ENCODE data around the gene DCP1B. TPM values are rescaled to one million over a fixed set of nuclear protein-coding genes. Genes with fewer than 3 reads are reported as not detected.
A peak's percentile ranks its signal among the peaks of the same experiment; 100 is the strongest.

The DCP1B gene
- total and polyA plus RNA-seq, 2 donors (not counting 1 experiment from before 2014, with no cell fraction given), result 12.3 to 18.0 TPM

DNA sequence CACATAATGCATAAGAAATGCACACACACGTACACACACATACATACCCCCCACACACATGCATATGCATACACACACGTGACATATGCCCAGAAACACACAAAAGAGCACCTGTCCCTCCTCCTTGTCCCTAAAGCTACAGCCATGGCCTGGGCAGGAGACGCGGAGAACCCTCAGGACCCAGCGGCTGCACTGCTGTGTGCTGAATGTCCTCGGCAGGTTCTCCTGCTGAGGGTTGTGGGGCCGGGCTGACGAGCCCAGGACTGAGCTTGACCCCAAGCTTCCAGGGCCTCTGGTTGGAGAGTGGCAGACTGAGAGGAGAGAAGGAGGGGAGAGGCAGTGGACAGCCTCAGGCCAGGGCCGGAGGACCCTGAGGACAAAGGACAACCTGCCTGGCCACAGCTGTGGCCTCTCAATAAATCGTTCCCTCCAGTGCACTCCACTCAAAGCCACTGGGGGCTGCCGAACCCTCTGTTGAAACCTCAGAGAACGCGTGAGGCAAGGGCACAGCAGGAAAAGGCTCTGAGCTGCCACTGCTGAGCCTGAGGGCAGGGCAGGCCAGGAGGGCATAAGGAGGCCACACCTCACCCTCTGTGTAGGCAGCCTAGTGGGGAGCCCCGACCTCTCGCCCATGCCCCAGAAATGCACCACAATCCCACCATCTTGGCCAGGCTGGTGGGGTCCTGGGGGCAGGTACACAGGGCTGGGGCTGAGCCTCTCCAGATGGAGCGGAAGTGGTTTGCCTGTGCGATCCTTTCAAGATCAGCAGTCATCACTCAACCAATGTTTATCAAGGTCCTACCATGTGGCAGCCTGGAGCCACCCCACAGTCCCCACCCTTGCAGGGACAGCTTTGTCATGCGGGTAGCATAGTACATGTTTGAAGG is 88.9 kb downstream of the DCP1B start:
- H3K9me3 ChIP-seq (ENCODE audit: control extremely low read depth in 1 of 3, control insufficient read depth in 2 of 3, insufficient read depth in 1 of 3, low read length in 2 of 3), result peaks cover 0 to 4% (median 0%) of the 10 kb centered on the region in 3 donors

More for the DNA sequence above, 88.9 kb downstream of the DCP1B start:
- Mint-ChIP-seq H3K27me3 (peaks cover 22% of the 10 kb centered on the region), H3K4me1 (peaks cover 25% of the 10 kb centered on the region), H3K27ac (peak overlapping the region; percentile 22), H3K9me3 (ENCODE audit: insufficient read depth) (no peaks in the 10 kb centered on the region), H3K4me3 (peak overlapping the region; percentile 38)
- no peak for ATAC-seq (ENCODE audit: low read depth)
- no peak overlapping the region for H3K27ac ChIP-seq (ENCODE audit: low read length in 2 of 2)
- CTCF ChIA-PET, result interaction anchor here (1.5 to 2.2 kb wide), 2 partner anchors 9 to 25 kb away, joined by 3 to 6 read pairs; no protein-coding TSS in a partner anchor
- POLR2A ChIA-PET, result interaction anchor here (0.5 kb wide), 1 partner anchor 1621 kb away, joined by 5 read pairs; no protein-coding TSS in a partner anchor
- no peaks in the 10 kb centered on the region for H3K36me3 ChIP-seq (replicated peaks in 1 of 2; ENCODE audit: control extremely low read depth in 1 of 2, control insufficient read depth in 1 of 2, extremely low read depth in 1 of 2, insufficient read depth in 2 of 2, low read length in 1 of 2)
- peak; percentile 9 for DNase-seq
- 82% methylated on average over 15 of the region's 18 CpGs for WGBS (ENCODE audit: insufficient coverage)
- H3K4me1 ChIP-seq (ENCODE audit: control insufficient read depth in 2 of 2, insufficient read depth in 2 of 2, low read length in 2 of 2), result peaks cover 26 to 28% of the 10 kb centered on the region in 2 donors
- no peaks in the 10 kb centered on the region for H4K20me1 ChIP-seq (ENCODE audit: control insufficient read depth, insufficient read depth, low read length, poor library complexity, severe bottlenecking)
- H3K9ac ChIP-seq (ENCODE audit: low read length), result no peak overlapping the region
- no peak for TF ChIP-seq EZH2 (IDR thresholded peaks at IDR 0.05; ENCODE audit: borderline replicate concordance, insufficient read depth, low read depth, low read length, poor library complexity, severe bottlenecking)
- TF ChIP-seq, protein P1, sequence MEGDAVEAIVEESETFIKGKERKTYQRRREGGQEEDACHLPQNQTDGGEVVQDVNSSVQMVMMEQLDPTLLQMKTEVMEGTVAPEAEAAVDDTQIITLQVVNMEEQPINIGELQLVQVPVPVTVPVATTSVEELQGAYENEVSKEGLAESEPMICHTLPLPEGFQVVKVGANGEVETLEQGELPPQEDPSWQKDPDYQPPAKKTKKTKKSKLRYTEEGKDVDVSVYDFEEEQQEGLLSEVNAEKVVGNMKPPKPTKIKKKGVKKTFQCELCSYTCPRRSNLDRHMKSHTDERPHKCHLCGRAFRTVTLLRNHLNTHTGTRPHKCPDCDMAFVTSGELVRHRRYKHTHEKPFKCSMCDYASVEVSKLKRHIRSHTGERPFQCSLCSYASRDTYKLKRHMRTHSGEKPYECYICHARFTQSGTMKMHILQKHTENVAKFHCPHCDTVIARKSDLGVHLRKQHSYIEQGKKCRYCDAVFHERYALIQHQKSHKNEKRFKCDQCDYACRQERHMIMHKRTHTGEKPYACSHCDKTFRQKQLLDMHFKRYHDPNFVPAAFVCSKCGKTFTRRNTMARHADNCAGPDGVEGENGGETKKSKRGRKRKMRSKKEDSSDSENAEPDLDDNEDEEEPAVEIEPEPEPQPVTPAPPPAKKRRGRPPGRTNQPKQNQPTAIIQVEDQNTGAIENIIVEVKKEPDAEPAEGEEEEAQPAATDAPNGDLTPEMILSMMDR (IDR thresholded peaks at IDR 0.05), result no peak
- no peak overlapping the region for H3K4me3 ChIP-seq (ENCODE audit: control extremely low read depth in 1 of 5, extremely low read depth in 1 of 5, insufficient read depth in 1 of 5, low read depth in 2 of 5, low read length in 4 of 5)
- H3K4me2 ChIP-seq (replicated peaks; ENCODE audit: low read depth, low read length, poor library complexity, severe bottlenecking), result no peak overlapping the region
- H3K79me2 ChIP-seq (ENCODE audit: control insufficient read depth, insufficient read depth, low read length), result peaks cover 20% of the 10 kb centered on the region
- intact Hi-C loops (cut with micrococcal nuclease), result no loop called here
- peak overlapping the region; percentile 16 for H2AFZ ChIP-seq (ENCODE audit: insufficient read depth, low read depth, low read length, poor library complexity, severe bottlenecking)
- H3K27me3 ChIP-seq (replicated peaks in 1 of 4; ENCODE audit: control extremely low read depth in 1 of 4, control insufficient read depth in 3 of 4, insufficient read depth in 4 of 4, low read length in 3 of 4), result peaks cover 0 to 2% (median under 1%) of the 10 kb centered on the region in 4 experiments
